Renal pelvis (tissue), 4 donors: ENCODE data around the gene EMILIN3. TPM values are rescaled to one million over a fixed set of nuclear protein-coding genes. Genes with fewer than 3 reads are reported as not detected.

Experiments used
- DNase-seq: peaks from one replicate; pipeline ENCODE4 v3.0.0-alpha.2; 2013
- polyA plus RNA-seq, 3 donors: library from polyadenylated mRNA; unstranded; fragments of 120-200 nt; gene quantifications; one replicate each; pipeline ENCODE4 v1.2.1, GENCODE V29; 2013; ENCODE audit not compliant: insufficient read length in 3 of 3

The EMILIN3 gene
- polyA plus RNA-seq, 3 donors = 7.0 to 11.0 (median 9.6) TPM

GRCh38 chr20:41392871-41393704, 26.5 kb upstream of the EMILIN3 start:
- DNase-seq = no peak

- no peak for DNase-seq
Measured at GRCh38 chr20:41392295-41392694, 25.7 kb upstream of the EMILIN3 start.

- DNase-seq = no peak
Measured at GRCh38 chr20:41391587-41392001, 25.0 kb upstream of the EMILIN3 start.

GRCh38 chr20:41390889-41391288, 24.3 kb upstream of the EMILIN3 start:
- no peak for DNase-seq

GRCh38 chr20:41387444-41387851, 20.8 kb upstream of the EMILIN3 start:
- DNase-seq = peak; percentile 61

- no peak for DNase-seq
Measured at GRCh38 chr20:41386502-41387427, 20.1 kb upstream of the EMILIN3 start.

- no peak for DNase-seq
Measured at GRCh38 chr20:41382791-41383305, 16.2 kb upstream of the EMILIN3 start.

GRCh38 chr20:41380551-41381193, 14.1 kb upstream of the EMILIN3 start:
- DNase-seq = no peak

- no peak for DNase-seq
Measured at GRCh38 chr20:41379551-41379950, 12.9 kb upstream of the EMILIN3 start.

- no peak for DNase-seq
Measured at GRCh38 chr20:41377275-41377674, 10.7 kb upstream of the EMILIN3 start.

GRCh38 chr20:41376349-41376748, 9.7 kb upstream of the EMILIN3 start:
- no peak for DNase-seq

- DNase-seq = no peak
Measured at GRCh38 chr20:41375846-41376245, 9.2 kb upstream of the EMILIN3 start.

- peak; percentile 52 for DNase-seq
Measured at GRCh38 chr20:41373931-41374920, 7.6 kb upstream of the EMILIN3 start.

GRCh38 chr20:41373251-41373783, 6.7 kb upstream of the EMILIN3 start:
- DNase-seq = no peak

GRCh38 chr20:41371371-41371770, 4.8 kb upstream of the EMILIN3 start:
- no peak for DNase-seq

- no peak for DNase-seq
Measured at GRCh38 chr20:41370176-41370575, 3.6 kb upstream of the EMILIN3 start.

- DNase-seq = no peak
Measured at GRCh38 chr20:41369673-41370072, 3.1 kb upstream of the EMILIN3 start.

- no peak for DNase-seq
Measured at GRCh38 chr20:41367956-41368355, 1.3 kb upstream of the EMILIN3 start.

- DNase-seq = no peak
Measured at GRCh38 chr20:41367393-41367695, 726 bp upstream of the EMILIN3 start.

- DNase-seq = no peak
Measured at GRCh38 chr20:41365777-41366545, 657 bp downstream of the EMILIN3 start.
